Superior temporal gyrus (tissue), 1 donor: Measurements from ENCODE around the gene ZNF385B.
A peak's percentile ranks its signal among the peaks of the same experiment; 100 is the strongest.

Source experiments
- DNase-seq: peaks from one replicate; pipeline ENCODE4 v3.0.0-alpha.2; 2016; ENCODE audit errors: extremely low spot score

The ZNF385B gene

DNA sequence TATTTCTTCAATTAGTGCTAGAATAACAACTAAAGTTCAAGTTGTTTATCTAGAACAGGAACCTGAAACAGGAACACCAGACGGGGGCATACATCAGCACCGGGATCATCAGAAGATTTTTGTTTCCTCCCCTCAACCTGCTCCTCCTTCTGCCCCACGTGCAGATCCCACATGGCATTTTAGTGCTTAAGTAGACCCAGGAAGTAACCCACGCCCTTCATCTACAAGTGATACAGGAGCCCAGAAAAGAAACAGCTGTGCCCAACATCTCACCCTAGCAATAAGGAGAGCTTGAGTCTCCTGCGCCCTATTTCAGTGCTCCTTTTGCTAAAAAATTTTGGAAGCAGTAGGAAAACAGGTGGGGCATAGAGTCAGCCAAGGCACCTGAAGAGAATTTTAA is 5.2 kb downstream of the ZNF385B start:
- no peak for DNase-seq

DNA sequence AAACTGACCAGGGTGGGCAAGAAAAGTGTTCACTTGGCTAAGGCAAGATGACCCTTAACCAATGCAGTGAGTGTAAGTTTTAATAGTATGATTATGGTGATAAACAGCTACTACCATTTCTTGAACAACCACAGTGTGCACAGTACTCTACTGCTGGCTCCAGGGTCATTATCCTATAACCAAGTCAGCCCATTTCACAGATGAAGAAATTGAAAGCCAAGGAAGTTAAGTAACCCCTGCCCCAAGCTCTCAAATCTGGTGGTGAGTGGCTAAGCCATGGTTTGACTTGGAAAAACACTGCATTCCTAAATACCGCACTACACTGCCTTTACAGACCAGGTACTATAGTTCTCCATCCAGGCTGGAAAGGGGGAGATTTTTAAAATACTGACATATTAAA is 5.7 kb downstream of the ZNF385B start:
- no peak for DNase-seq

DNA sequence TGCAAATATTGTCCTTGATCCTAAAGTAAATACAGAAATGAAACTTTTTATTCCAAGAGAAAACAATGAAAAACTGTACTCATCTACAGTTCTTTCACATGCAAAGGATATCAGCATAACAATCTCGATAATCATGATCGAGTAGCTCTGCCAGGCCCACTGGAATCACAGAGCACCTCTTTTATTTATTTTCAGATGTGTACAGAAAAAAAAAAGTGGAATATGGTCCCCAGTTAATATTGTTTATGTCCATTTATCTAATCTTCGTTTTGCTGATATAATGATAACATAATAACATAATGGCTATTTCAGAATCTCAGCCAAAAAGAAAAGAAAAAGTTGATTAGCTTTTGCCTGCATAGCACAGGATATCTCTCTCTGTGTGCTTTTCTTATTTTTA is 6.5 kb downstream of the ZNF385B start:
- DNase-seq, result peak; percentile 20

DNA sequence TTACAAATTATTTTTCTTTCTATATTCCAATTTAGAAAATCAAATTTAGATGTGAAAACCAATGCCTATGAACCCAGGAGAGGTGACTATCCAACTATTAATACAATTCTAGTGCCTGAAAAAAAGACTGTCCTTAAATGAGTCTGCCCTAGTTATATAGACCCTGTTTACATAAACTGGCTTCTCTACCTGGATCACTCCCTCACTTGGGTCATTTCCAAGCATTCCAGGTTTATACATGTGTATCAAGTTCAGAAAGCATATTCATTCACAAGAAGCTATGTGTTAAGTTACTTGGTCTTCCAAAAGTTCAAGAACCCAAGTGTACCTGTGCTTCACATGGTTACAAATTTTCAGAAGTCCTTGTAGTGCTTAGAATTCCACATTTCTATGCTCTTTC is 8.3 kb downstream of the ZNF385B start:
- DNase-seq, result no peak

DNA sequence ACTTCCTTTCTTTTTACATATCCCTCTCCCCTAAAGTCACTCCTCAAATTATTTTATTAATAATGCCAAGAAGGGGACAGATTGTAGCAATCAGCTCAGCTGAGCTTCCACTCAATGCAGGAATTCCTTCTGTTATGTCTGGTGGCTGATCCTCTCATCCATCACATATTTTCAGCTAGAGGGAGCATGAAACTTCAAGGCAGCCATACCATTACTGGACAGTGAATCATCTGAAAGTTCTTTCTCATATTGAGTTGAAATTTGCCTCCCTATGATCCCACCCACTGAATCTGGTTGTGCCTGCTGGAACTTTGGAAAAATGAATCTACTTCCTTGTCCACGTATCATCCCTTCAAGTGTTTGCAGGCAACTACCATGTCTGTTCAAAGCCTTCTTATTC is 11.2 kb downstream of the ZNF385B start:
- DNase-seq, result no peak

DNA sequence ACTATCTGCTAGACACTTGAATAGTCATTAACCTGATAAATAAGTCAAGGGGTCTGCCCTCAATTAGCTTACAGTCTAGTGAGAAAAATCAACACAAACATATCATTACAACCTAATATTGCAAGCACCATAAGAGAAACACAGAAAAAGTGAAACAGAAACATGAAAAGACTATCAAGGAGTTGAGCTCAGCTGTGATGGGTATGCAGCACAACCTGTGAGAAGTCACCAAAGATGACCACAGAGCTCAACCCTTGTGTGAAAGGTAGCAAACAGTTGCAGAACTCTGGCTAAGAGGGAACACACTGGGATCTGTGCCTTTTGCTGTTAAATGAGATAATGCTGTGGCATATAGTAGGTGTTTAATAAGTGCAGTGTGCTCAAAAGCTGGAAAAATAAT is 11.7 kb downstream of the ZNF385B start:
- no peak for DNase-seq

DNA sequence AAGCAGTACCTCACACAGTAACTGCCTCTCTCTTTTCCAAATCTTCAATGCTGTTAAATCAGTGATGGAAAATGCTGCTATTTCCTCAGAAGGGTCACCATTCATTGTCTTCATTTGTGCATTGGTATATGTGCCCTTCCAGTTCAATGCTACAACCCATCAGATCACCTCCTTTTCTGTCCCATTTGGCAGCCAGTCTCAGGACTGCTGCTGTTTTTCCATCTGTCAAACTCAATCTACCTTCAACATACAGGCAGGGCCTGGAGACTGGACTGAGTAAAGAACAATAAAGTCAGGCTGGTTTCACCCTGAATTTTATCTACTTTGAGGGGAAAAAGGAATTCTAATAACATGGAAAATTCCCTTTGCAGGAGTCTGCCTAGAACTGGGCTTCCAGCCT is 17.9 kb downstream of the ZNF385B start:
- DNase-seq, result no peak

DNA sequence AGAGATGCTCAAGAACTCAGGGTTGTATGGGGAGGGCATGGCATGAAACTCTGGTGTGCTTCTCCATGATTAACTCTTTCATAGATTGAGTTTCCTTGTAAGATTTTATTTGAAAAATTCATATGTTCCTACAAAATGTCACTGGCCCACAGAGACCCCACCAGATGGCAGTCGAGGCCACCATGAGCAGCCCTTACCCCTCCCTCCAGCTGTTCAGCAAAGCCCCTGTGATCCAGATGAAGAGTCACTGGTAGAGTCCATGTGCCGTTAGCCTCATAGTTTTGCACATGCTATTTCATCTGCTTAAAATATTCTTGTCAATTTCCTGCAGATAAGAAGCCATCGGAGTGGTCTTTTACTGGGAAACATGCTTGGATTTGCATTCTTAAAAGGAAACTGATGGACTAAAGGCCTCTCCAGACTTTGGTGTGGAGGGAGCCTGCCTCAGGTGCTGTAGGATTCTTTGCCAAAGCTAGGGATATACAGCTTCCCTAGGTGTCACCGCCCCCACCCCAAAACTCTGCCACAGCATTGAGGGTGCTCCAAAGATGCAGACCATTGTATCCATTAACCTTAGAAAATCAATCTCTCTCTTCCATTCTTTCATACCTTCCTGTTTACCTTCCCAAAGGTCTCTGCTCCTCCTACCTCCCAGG is 18.8 kb downstream of the ZNF385B start:
- DNase-seq, result no peak

DNA sequence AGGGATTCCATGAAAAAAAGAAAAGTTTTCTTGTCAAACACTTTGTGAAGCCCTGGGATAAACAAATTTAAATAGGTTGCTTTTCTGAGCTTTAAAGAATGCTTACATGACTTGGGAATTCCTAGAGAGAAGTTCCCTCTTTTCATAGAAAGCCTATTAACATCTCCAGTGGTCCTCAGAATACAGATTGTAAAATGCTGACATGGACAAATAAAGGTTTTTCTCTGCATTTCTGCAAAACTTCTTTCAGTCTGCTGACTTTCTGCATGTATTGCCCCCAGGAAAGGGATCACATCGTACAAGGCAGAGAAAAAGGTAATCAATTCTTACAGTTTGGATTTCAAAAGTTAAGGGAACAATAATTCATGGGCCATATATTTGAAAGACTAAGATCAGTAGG is 20.6 kb downstream of the ZNF385B start:
- no peak for DNase-seq

DNA sequence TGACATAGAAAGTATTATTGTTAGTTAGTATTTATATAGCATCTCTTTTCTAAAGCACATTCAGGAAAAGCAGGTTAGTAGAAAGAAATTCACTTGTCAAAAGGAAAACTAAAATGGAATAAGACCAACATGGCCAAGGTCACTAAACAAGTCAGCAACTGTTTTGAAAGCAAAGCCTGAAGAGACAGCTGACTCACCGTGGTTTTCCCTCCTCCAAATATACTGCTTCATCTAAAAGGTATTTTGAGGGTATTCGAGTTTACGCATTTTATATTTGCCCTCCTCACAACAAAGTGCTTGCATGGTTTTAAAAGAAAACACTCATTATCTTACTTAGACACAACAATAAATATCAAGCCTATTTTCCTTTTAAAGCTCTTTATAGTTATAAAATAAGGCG is 24.0 kb downstream of the ZNF385B start:
- DNase-seq, result no peak

DNA sequence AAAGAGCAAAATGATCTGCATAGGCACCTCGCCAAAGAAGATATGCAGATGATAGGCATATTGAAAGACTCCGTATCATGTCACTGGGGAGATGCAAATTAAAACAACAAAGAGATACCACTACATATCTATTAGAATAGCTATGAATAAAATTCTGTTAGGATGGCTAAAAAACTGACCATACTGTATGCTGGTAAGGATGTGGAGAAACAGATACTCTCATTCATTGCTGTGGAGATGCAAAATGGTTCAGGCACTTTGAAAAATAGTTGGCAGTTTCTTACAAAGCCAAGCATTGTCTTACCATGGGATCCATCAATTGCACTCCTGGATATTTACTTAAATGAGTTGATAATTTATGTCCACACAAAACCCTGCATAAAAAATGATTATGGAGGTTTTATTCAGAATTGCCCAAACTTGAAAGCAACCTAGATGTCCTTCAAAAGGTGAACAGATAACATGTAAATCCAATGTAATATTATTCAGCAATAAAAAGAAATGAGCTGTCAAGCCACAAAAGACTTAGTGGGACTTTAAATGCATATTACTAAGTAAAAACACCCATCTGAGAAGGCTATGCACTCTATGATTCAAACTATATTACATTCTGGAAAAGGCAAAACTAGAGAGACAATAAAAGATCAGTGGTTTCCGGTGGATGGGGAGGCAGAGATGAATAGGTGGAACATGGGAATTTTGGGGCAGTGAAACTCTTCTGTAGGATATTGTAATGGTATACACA is 31.2 kb downstream of the ZNF385B start:
- DNase-seq, result no peak

DNA sequence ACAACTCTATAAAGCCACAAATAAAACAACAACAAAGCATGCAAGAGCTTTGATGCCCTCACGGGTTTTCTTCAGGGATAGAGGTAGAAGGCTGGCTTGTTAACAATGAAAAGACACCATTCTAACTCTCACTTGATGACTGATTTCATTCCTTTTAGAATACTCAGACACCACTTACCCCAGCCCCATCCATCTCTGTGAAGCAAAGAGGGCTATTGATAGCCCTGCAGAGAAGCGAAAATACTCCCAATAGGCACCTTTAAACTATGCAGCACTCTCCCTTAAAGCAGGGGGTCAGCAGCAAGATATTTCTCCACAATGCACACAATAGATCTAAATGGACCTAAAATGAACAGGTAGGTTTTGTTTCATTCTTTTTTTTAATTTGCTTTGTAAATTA is 35.1 kb downstream of the ZNF385B start:
- DNase-seq, result no peak

DNA sequence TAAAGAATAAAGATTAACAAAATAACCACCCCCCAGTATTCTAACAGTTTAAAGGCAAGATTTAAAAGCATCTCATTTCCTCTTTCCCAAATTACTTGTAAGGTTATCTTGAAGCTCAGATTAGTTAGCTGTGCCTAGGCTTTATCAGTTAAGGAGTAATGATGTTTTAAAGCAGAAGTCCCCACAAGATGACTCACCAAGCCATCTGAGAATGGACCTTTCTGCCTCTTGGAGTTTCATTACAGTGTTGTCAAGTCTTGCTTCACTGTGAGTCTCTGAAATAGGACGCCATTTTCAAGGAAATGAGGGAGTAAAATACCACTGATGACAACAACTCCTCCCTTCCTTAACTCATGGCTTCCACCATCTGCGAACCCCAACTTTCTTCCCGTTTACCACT is 35.9 kb downstream of the ZNF385B start:
- no peak for DNase-seq

DNA sequence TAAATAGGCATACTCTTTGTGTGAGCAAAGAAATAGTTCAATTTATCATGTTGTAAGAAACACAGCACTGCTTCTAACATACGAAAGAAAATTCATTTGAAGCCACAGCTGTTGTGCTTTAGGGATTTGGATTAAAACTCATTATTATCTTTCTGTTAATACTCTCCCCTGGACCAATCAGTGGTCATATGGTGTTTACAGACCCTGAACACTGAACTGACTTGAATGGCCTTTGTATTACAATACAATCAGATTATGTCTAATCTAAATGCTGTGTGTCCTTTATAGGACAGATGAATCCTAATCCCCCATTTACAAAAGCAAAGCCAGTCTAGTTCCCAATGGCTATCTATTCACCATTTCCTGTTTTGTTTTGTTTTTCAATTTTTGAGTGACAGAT is 36.5 kb downstream of the ZNF385B start:
- no peak for DNase-seq

DNA sequence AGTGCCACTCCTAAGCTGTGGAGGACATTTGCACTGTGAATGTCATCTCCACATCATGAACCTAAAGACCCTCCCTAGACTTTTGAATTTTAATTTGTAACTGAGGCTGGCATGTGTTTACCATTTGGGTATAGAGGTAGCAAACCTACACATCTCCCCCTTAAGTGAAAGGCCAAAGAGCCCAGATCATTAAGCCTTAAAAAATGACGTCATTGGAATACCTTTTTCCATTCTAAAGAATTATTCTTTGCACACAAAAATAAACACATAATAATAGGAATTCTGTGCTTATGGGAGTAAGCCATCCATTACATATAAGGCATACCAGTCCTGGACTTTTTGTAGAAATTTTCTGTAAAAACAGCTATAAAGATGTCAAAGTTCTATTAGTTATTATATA is 38.9 kb downstream of the ZNF385B start:
- no peak for DNase-seq

DNA sequence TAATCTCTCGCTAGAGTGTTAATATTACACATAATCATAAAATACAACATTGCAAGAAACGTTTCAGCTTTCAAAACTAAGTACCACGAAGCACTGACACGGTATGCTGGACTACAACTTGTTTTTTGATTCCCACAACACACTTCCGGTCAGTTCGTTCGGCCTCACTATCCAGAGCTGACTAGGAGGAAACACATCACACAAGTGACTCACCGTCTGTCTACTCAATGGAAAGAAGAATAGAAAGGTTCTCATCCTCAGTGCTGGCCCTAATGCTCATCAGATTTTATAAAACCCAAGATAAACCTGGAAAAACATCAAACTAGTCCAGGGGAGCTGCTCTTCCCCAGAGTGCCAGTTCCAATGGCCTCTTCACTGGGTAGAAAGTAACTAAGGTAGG is 42.9 kb downstream of the ZNF385B start:
- DNase-seq, result no peak

DNA sequence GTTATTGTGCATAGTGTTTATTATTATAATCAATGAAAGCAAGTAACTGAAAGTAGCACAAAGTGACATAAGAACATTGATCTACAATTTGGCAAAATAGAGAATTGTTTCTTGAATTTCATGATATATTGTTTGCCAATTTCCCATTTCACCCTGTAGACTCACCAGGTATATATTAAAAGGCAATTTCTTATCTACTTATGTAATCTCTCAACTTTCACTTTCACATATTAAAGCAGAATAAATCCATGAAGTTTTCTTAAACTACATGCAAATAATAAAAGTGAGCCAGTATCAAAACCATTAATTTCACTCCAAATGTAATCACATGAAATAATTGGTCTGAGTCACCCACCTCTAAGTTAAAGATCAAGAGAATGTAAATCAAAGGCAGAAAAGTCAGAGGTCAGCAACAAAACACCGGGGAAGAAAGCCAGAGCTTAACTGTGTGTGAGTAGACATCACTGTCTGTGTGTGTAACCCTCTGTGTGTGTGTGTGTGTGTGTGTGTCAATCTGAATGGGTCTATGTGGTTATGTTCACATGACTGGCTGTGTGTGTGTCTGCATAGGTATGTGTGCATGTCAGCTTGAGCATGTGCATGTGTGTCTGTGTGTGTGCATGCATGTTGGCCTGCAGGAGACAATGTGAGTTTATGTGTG is 44.1 kb downstream of the ZNF385B start:
- DNase-seq, result no peak

DNA sequence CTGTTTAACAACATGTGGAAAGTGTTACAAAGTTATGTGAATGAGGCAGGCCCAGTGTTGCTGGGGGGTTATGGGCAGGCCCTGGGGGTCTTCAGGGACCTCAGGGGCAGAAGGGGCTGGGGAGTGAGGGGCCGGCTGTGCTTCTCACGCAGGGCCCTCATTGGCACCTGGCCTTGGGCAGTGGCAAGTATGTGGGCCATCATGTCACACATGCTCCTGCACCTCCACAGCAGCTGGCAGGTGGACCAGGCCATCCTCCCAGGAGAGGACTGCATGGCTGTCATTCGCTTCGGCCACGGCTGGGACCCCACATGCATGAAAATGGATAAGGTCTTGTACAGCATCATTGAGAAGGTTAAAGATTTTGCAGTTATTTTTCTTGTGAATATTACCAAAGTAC is 47.4 kb downstream of the ZNF385B start:
- DNase-seq, result no peak

DNA sequence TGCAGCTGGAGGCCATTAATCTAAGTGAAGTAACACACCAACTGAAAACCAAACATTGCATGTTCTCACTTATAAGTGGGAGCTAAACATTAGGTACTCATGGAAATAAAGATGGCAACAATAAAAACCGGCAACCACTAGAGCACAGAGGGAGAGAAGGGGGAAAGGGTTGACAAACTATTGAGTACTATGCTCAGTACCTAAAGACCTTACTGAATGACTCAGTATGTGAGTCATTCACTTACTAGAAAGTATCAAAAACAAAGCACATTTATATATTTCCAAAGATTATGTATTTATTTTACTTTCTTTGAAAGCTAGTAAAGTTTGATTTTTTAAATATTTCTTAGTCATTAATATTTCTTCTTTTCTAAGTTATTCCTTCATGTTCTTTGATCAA is 48.9 kb downstream of the ZNF385B start:
- no peak for DNase-seq

DNA sequence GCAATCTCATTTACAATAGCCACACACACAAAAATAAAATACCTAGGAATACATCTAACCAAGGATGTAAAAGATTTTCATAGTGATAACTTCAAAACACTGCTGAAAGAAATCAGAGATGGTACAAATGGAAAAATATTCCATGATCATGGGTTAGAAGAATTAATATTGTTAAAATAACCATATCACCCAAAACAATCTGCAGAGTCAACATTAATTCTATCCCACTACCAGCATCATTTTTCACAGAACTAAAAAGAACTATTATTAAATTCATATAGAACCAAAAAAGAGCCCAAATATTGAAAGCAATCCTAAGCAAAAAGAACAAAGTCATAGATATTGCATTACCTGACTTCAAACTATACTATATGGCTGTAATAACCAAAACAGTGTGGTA is 50.4 kb downstream of the ZNF385B start:
- DNase-seq, result no peak

DNA sequence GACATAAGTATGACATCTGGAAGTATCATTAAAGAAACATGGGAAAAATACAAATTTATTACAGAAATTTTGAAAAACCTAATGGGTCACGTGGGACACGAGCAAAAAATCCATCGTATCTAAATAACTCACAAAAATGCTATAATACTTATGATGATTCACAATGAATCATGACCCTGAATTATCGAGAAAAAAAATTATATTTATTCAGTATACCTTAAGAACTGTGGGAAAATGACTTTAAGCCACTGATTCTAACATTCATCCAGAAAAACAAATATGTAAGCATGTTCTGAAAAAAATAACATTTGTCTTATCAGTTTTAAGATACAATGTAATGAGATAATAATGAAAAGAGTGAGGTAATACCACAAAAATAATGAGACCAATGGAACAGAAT is 51.8 kb downstream of the ZNF385B start:
- DNase-seq, result no peak

DNA sequence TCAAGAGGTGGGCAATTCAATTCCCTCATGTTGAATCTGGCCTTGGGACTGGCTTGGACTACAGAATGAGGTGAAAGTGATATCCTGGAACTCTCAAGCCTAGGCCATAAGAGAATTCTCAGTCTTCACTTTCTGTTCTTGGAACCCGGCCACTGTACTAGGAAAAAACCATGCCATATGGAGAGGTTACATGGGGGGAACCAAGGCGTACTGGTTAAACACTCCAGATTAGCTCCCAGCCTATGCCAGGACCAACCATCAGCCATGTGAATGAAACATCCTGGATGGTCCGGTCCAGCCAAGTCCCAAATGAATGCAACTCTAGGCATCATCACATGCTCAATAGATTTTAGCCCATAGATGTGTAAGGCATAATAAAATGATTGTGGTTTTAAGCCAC is 56.4 kb downstream of the ZNF385B start:
- no peak for DNase-seq

DNA sequence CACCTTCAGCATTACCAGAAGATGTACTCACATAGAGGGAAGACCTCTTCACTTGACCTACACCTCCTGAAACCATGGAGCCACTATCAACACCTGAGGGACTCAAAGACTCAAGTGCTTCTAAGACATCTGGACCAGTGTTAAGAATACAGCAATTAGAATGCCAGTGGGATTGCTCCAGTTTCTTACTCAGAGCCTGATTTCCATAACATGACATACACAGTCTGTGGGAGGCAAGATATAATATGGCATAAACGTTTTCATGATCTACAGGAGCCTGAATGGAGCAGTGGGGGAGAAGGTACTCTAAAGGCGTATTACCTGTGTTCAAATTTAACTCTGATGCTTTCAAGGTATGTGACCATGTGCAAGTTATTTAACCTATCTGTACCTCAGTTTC is 57.2 kb downstream of the ZNF385B start:
- no peak for DNase-seq
